ENCODE data around the gene CIAO3.
"Not testable (repeated sequence)": the region's sequence is repeated elsewhere in the genome, so short reads cannot be mapped to it uniquely, and the experiment has no call there.

The CIAO3 gene

DNA sequence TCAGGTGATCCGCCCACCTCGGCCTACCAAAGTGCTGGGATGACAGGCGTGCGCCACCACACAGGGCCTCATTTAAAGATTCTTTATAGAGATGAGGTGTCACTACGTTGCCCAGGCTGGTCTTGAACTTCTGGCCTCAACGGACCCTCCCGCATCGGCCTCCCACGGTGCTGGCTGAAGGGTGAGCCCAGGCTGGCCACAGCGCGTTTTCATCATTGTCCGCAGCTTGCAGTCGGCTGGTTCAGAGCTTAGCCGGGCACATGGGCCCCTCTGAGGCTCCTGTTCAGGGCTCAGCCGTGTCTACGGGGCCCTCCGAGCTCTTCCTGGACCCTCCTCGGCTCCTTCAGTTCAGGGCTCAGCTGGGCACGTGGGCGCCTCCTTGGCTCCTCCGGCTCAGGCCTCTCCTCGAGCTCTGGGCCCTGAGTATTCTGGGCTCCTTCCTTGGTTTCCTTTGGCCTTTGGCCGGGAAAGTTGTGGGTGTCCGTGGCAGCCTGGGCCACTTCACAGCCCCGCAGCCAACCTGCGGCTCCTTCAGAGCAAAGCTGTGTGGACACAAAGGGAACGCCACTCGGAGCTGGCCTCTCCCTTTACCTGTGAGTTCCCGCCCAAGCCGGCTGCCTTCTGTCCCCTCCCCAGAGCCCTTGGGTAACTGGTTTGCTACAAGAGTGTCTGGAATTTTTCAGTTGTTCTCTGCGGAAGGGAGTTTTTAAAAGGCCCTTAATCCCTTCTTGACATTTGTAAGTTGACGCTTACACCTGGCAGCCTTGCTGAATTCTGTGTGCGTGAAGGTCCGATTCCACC lies 18.5 kb upstream of the CIAO3 start:
- DNase-seq = no peak

DNA sequence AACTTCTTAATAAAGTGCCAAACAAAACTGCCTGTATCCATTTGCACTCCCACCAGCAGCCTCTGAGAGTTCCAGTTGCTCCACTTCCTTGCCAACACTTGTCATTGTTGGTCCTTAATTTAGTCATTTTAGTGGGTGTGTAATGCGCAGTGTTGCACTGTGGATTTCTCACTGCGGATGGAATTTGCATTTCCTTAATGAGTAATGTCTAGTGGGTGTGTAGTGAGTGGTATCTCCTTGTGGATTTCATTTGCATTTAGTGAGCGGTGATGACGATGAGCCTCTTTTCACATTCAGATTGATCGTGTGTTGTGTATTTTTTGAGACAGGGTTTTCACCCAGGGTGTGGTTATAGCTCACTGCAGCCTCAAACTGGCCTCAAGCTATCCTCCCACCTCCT lies 15.6 kb upstream of the CIAO3 start:
- no peak for DNase-seq

- no peak for DNase-seq
Observed at GRCh38 chr16:754656-755055, 13.9 kb upstream of the CIAO3 start.

GRCh38 chr16:754121-754607 lies 13.4 kb upstream of the CIAO3 start:
- DNase-seq = not testable (repeated sequence)

GRCh38 chr16:752007-752312 lies 11.2 kb upstream of the CIAO3 start:
- DNase-seq = no peak

DNA sequence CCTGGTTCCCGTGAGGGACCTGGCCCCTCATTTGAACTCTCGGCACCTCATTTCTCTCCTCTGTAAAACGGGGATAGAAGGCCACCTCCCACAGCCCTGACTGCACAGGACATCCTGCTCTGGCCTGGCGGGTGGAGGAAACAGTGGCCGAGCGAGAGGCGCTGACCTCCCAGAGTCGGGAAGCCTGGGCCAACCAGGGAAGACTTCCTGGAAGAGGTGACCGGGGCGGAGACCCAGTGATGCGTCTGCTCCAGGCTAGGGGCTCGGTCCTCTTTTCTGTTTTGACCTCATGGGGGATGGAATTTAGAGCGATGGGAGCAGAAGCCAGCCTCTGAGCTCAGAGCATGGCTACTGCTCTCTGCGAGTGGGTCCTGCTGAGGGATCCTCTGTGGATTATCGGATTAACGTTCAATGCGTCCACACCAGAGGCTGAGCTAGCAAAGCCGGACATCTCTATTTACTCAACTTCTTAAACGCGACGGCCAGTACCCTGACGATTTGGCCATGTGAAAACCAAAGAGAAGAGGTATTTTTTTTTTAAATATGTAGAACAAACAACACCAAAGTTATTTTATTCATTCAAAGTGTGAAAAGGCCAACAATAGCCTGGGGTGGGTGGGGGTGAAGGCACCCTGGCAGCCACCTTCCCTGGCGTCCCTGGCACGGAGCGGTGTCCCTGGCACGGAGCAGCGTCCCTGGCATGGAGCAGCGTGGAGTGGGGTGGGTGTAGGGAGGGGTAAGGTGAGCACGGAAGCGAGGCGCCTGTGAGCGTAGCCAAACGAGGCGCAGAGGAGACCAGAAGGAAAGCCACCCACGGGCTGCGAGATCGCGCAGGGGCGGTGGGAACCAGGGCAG lies 10.6 kb upstream of the CIAO3 start:
- no peak for DNase-seq

- DNase-seq = no peak
Observed at GRCh38 chr16:750485-750884, 9.7 kb upstream of the CIAO3 start.

GRCh38 chr16:749010-749409 lies 8.2 kb upstream of the CIAO3 start:
- DNase-seq = no peak

- no peak for DNase-seq
Observed at GRCh38 chr16:747978-748746, 7.4 kb upstream of the CIAO3 start.

- no peak for DNase-seq
Observed at GRCh38 chr16:746637-747036, 5.8 kb upstream of the CIAO3 start.

DNA sequence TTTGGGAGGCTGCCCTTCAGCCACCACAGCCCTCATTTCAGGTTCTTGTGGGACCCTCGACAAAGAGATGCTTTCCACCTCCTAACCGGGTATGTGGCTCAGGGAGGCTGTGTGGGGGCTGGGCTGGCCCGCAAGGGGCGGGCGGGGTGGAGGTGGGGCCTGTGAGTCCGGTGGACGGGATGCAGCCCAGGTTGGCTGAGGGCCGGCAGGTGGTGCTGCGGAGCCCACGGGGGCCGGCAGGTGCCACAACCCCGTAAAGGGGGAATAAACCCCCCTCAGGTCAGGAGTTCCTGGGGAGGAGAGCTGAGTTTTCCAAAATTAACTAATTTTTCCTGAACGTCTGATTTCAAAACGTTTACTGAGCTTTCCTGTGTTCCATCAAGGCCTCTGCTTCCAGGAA lies 4.9 kb upstream of the CIAO3 start:
- DNase-seq = no peak

GRCh38 chr16:743794-744500 lies 3.1 kb upstream of the CIAO3 start:
- DNase-seq = no peak

- not testable (repeated sequence) for DNase-seq
Observed at GRCh38 chr16:742894-743293, 2.1 kb upstream of the CIAO3 start.

GRCh38 chr16:741986-742629 lies 1.3 kb upstream of the CIAO3 start:
- no peak for DNase-seq

DNA sequence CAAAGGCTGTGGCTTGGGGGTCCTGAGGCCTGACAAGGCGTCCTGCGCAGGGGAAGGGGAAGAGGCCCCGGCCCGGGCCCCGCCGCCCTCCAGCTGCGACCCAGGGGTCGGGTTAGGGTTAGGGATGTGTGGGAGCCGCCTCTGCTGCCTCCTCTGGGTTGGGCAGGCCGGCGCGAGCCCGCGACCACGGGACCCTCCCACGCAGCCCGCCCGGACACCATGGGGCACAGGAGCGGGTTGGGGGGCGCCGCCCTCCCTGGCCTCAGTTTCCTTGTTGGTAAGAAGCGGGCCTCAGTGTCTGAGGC lies 386 bp downstream of the CIAO3 start:
- DNase-seq = no peak

GRCh38 chr16:739560-740458 lies 988 bp downstream of the CIAO3 start:
- DNase-seq = no peak

GRCh38 chr16:736936-737481 lies 3.8 kb downstream of the CIAO3 start:
- no peak for DNase-seq

DNA sequence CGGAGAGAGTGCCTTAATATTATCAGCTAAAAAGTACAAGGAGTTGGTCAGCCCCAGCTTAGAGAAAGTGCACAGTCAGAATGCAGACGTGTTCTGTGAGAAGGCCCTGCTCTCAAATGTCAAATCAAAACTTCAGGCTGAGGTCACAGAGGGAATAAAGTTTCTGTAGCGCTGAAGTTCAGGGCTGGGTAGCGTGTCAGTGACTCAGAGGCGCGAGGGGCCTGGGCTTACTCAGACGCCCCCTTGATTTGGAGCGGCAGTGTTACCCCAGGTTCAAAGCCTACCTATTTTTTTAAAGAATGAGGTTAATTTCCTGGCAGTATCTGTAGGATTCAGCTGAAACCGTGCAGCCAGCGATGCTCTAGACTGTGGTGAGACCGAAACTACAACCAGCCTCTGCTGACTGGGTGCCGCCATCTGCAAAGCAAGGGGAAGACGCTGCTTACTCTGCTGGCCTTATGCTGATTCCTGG lies 4.8 kb downstream of the CIAO3 start:
- peak; percentile 66 for DNase-seq

- no peak for DNase-seq
Observed at GRCh38 chr16:734981-735881, 5.6 kb downstream of the CIAO3 start.

Measured in activated CD8-positive, alpha-beta memory T cell treated with anti-CD3 and anti-CD28 coated beads for 24 hours (primary cell).